Subcutaneous adipose tissue (tissue), 4 donors: ENCODE measurements around the gene MIB1. TPM values are rescaled to one million over a fixed set of nuclear protein-coding genes. Genes with fewer than 3 reads are reported as not detected.

Source experiments
- CTCF ChIP-seq: fragments of 450-650 bp; IDR thresholded peaks from one replicate; pipeline ENCODE4 v1.5.1; 2016; ENCODE audit warnings: low read depth, mild to moderate bottlenecking, control low read depth, antibody characterized with exemption, moderate library complexity
- total RNA-seq, 4 donors: library from RNA; depleted of rRNA; stranded (reverse); fragments of >200 nt; gene quantifications; one replicate each; pipeline ENCODE4 v1.1.0, GENCODE V29; 2016

Gene MIB1
- 10 to 100 TPM; 28.4 to 38.5 (median 34.0) TPM for total RNA-seq

GRCh38 chr18:21740538-21741311 lies at the start of gene MIB1:
Gene MIB1 (plus strand): TSS chr18:21740792. CDS start chr18:21741584, 792 bp downstream.
- no peak for TF ChIP-seq CTCF

- no peak for TF ChIP-seq CTCF
Observed at GRCh38 chr18:21693322-21693721, 47.3 kb upstream of the MIB1 start.

GRCh38 chr18:21700528-21701075 lies 40.0 kb upstream of the MIB1 start:
- no peak for TF ChIP-seq CTCF

- no peak for TF ChIP-seq CTCF
Observed at GRCh38 chr18:21701621-21702020, 39.0 kb upstream of the MIB1 start.

- no peak for TF ChIP-seq CTCF
Observed at GRCh38 chr18:21702602-21703001, 38.0 kb upstream of the MIB1 start.

- TF ChIP-seq CTCF, result no peak
Observed at GRCh38 chr18:21703241-21703820, 37.3 kb upstream of the MIB1 start.

GRCh38 chr18:21704603-21705364 lies 35.8 kb upstream of the MIB1 start, which contains the start of gene ABHD3:
Gene ABHD3 (minus strand): TSS chr18:21704774. CDS start chr18:21704665, 109 bp downstream.
- no peak for TF ChIP-seq CTCF
